Loucy (cell line): Measurements from ENCODE around the gene SLC39A5.

Experiments
- EZH2phosphoT487 ChIP-seq: fragments of 200-600 bp; IDR thresholded peaks from 2 replicates; pipeline ENCODE4 v1.6.1; 2018; ENCODE audit warnings: antibody characterized with exemption, mild to moderate bottlenecking, moderate library complexity, borderline replicate concordance
- TF ChIP-seq, protein P1 (sequence below): fragments of 200-600 bp; sonication (generic); conservative IDR thresholded peaks from 2 replicates; pipeline ENCODE4 v1.5.1; 2014; ENCODE audit warnings: mild to moderate bottlenecking, antibody characterized with exemption, low read length

DNA sequence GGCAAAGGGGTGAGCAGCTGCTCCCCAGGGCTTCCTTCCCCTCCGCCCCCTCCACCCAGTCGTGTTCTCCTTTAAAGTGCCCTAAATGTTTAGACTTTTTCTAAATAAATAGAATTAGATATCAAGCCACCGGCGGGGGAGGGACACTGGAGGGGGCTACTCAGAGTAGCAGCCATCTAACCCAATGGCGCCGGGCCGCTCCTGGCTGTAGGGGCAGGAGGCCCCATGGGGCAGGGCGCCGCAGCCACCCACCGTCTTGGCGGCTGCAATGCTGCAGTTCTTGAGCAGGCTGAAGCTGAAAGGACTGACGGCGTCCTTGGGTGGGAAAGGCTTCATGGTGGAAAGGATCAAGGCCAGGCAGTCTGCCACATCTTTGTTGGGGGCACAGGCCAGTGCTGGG, 13.1 kb downstream of the SLC39A5 start:
- TF ChIP-seq, protein P1, sequence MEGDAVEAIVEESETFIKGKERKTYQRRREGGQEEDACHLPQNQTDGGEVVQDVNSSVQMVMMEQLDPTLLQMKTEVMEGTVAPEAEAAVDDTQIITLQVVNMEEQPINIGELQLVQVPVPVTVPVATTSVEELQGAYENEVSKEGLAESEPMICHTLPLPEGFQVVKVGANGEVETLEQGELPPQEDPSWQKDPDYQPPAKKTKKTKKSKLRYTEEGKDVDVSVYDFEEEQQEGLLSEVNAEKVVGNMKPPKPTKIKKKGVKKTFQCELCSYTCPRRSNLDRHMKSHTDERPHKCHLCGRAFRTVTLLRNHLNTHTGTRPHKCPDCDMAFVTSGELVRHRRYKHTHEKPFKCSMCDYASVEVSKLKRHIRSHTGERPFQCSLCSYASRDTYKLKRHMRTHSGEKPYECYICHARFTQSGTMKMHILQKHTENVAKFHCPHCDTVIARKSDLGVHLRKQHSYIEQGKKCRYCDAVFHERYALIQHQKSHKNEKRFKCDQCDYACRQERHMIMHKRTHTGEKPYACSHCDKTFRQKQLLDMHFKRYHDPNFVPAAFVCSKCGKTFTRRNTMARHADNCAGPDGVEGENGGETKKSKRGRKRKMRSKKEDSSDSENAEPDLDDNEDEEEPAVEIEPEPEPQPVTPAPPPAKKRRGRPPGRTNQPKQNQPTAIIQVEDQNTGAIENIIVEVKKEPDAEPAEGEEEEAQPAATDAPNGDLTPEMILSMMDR, result no peak
- no peak for TF ChIP-seq EZH2phosphoT487
